ENCODE measurements around the gene IL1R2. TPM values are rescaled to one million over a fixed set of nuclear protein-coding genes. Genes with fewer than 3 reads are reported as not detected.

IL1R2 gene
- total and polyA plus RNA-seq, 7 experiments from 2014 or later, result 0.40 to 2.7 (median 1.3) TPM; not detected in 4

- H3K9me3 Mint-ChIP-seq, result peaks cover 0 to 11% (median 0%) of the 10 kb centered on the region in 11 donors
- H3K27ac Mint-ChIP-seq, result peak overlapping the region; percentile 62 to 90 (median 79)
- intact Hi-C loops (cut with micrococcal nuclease), result loop anchor here in 1 of 2 donors (5.0 kb wide), 1 partner anchor 49 kb away; no protein-coding TSS in a partner anchor
- peaks cover 25 to 40% (median 34%) of the 10 kb centered on the region in 7 donors for H3K4me1 Mint-ChIP-seq
- no peak overlapping the region for H3K4me3 ChIP-seq (ENCODE audit: low read length)
- H3K27me3 Mint-ChIP-seq, result no peaks in the 10 kb centered on the region
- no peaks in the 10 kb centered on the region for H3K9me3 ChIP-seq (ENCODE audit: control insufficient read depth in 2 of 3, low read length in 3 of 3)
- CTCF ChIA-PET, result interaction anchor here (0.6 to 4.0 kb wide), 3 partner anchors 13 to 208 kb away, joined by 4 to 14 read pairs (median 7); no protein-coding TSS in a partner anchor
- peaks cover 4 to 24% of the 10 kb centered on the region in 2 donors for H3K4me1 ChIP-seq (ENCODE audit: control insufficient read depth in 2 of 2, insufficient read depth in 2 of 2, low read length in 2 of 2)
- H3K27ac ChIP-seq (ENCODE audit: low read depth, low read length), result no peak overlapping the region
- H3K27me3 ChIP-seq (ENCODE audit: control insufficient read depth in 2 of 2, insufficient read depth in 2 of 2, low read length in 2 of 2), result no peaks in the 10 kb centered on the region
- H3K36me3 ChIP-seq (ENCODE audit: control insufficient read depth in 2 of 3, insufficient read depth in 3 of 3, low read length in 3 of 3), result no peaks in the 10 kb centered on the region
- peaks cover 0 to 9% (median 0%) of the 10 kb centered on the region in 5 donors for H3K36me3 Mint-ChIP-seq
- ATAC-seq (peak; percentile 74), DNase-seq (peak in 5 of 9 donors; percentile 27 to 40 (median 30))
- POLR2A ChIA-PET, result interaction anchor here (0.8 to 0.9 kb wide), 2 partner anchors 13 to 50 kb away, joined by 3 to 6 read pairs; no protein-coding TSS in a partner anchor
- H3K4me3 Mint-ChIP-seq, result peak overlapping the region; percentile 47 to 75 (median 66)
Measured at GRCh38 chr2:102033031-102033749, 41.4 kb downstream of the IL1R2 start.

GRCh38 chr2:102033750-102034682, 42.3 kb downstream of the IL1R2 start:
- Mint-ChIP-seq H3K9me3 (peaks cover 0 to 11% (median 0%) of the 10 kb centered on the region in 11 donors), H3K27ac (peak overlapping the region; percentile 62 to 94 (median 79)), H3K4me1 (peaks cover 25 to 40% (median 34%) of the 10 kb centered on the region in 7 donors), H3K27me3 (peaks cover 0 to under 1% (median 0%) of the 10 kb centered on the region in 5 donors), H3K4me3 (peak overlapping the region; percentile 47 to 75 (median 66)), H3K36me3 (peaks cover 0 to 9% (median 0%) of the 10 kb centered on the region in 5 donors)
- H3K36me3 ChIP-seq (ENCODE audit: control insufficient read depth in 2 of 3, insufficient read depth in 3 of 3, low read length in 3 of 3), result no peaks in the 10 kb centered on the region
- H3K27me3 ChIP-seq (ENCODE audit: control insufficient read depth in 2 of 2, insufficient read depth in 2 of 2, low read length in 2 of 2), result no peaks in the 10 kb centered on the region
- H3K4me1 ChIP-seq (ENCODE audit: control insufficient read depth in 2 of 2, insufficient read depth in 2 of 2, low read length in 2 of 2), result peaks cover 4 to 24% of the 10 kb centered on the region in 2 donors
- ChIA-PET POLR2A (interaction anchor here (0.8 to 0.9 kb wide), 2 partner anchors 12 to 49 kb away, joined by 3 to 6 read pairs; no protein-coding TSS in a partner anchor), CTCF (interaction anchor here (0.6 to 4.0 kb wide), 3 partner anchors 14 to 207 kb away, joined by 4 to 14 read pairs (median 7); no protein-coding TSS in a partner anchor)
- intact Hi-C loops (cut with micrococcal nuclease), result loop anchor here in 1 of 2 donors (5.0 kb wide), 1 partner anchor 48 kb away; no protein-coding TSS in a partner anchor
- H3K9me3 ChIP-seq (ENCODE audit: control insufficient read depth in 2 of 3, low read length in 3 of 3), result no peaks in the 10 kb centered on the region
- ATAC-seq (no peak), DNase-seq (no peak)
- no peak overlapping the region for H3K4me3 ChIP-seq (ENCODE audit: low read length)
- no peak overlapping the region for H3K27ac ChIP-seq (ENCODE audit: low read depth, low read length)

- ChIA-PET CTCF (interaction anchor here (1.8 to 4.0 kb wide), 2 partner anchors 15 to 206 kb away, joined by 5 to 14 read pairs; no protein-coding TSS in a partner anchor), POLR2A (no interaction called here)
- peak overlapping the region in 7 of 9 donors; percentile 43 to 94 (median 59) for H3K27ac Mint-ChIP-seq
- Histone ChIP-seq H3K4me3 (ENCODE audit: low read length) (no peak overlapping the region), H3K9me3 (ENCODE audit: control insufficient read depth in 2 of 3, low read length in 3 of 3) (no peaks in the 10 kb centered on the region), H3K36me3 (ENCODE audit: control insufficient read depth in 2 of 3, insufficient read depth in 3 of 3, low read length in 3 of 3) (no peaks in the 10 kb centered on the region), H3K4me1 (ENCODE audit: control insufficient read depth in 2 of 2, insufficient read depth in 2 of 2, low read length in 2 of 2) (peaks cover 4 to 24% of the 10 kb centered on the region in 2 donors), H3K27me3 (ENCODE audit: control insufficient read depth in 2 of 2, insufficient read depth in 2 of 2, low read length in 2 of 2) (no peaks in the 10 kb centered on the region), H3K27ac (ENCODE audit: low read depth, low read length) (no peak overlapping the region)
- H3K4me1 Mint-ChIP-seq, result peaks cover 25 to 35% (median 33%) of the 10 kb centered on the region in 7 donors
- intact Hi-C loops (cut with micrococcal nuclease), result loop anchor here in 1 of 2 donors (5.0 kb wide), 1 partner anchor 47 kb away; no protein-coding TSS in a partner anchor
- H3K9me3 Mint-ChIP-seq, result peaks cover 0 to 11% (median 0%) of the 10 kb centered on the region in 11 donors
- peaks cover 0 to 6% (median 0%) of the 10 kb centered on the region in 5 donors for H3K27me3 Mint-ChIP-seq
- peaks cover 0 to 9% (median 0%) of the 10 kb centered on the region in 5 donors for H3K36me3 Mint-ChIP-seq
- DNase-seq (no peak), ATAC-seq (no peak)
- H3K4me3 Mint-ChIP-seq, result peak overlapping the region in 7 of 10 donors; percentile 10 to 75 (median 60)
Measured at GRCh38 chr2:102034683-102035548, 43.2 kb downstream of the IL1R2 start.

GRCh38 chr2:102037681-102038080, 45.9 kb downstream of the IL1R2 start:
- ChIA-PET CTCF (interaction anchor here (0.6 kb wide), 1 partner anchor 320 kb away, joined by 3 read pairs; no protein-coding TSS in a partner anchor), POLR2A (no interaction called here)
- Mint-ChIP-seq H3K27me3 (peaks cover 3 to 23% (median 5%) of the 10 kb centered on the region in 5 donors), H3K4me3 (no peak overlapping the region), H3K9me3 (peaks cover 0 to 11% (median 0%) of the 10 kb centered on the region in 11 donors), H3K36me3 (peaks cover 0 to 9% (median 0%) of the 10 kb centered on the region in 5 donors), H3K27ac (no peak overlapping the region), H3K4me1 (peaks cover 27 to 32% (median 28%) of the 10 kb centered on the region in 7 donors)
- Histone ChIP-seq H3K4me3 (ENCODE audit: low read length) (no peak overlapping the region), H3K9me3 (ENCODE audit: control insufficient read depth in 2 of 3, low read length in 3 of 3) (no peaks in the 10 kb centered on the region), H3K27ac (ENCODE audit: low read depth, low read length) (no peak overlapping the region), H3K36me3 (ENCODE audit: control insufficient read depth in 2 of 3, insufficient read depth in 3 of 3, low read length in 3 of 3) (no peaks in the 10 kb centered on the region), H3K27me3 (ENCODE audit: control insufficient read depth in 2 of 2, insufficient read depth in 2 of 2, low read length in 2 of 2) (no peaks in the 10 kb centered on the region), H3K4me1 (ENCODE audit: control insufficient read depth in 2 of 2, insufficient read depth in 2 of 2, low read length in 2 of 2) (peaks cover 4 to 24% of the 10 kb centered on the region in 2 donors)
- DNase-seq (no peak), ATAC-seq (no peak)
- intact Hi-C loops (cut with micrococcal nuclease), result no loop called here

GRCh38 chr2:102040229-102040628, 48.5 kb downstream of the IL1R2 start:
- intact Hi-C loops (cut with micrococcal nuclease), result no loop called here
- Mint-ChIP-seq H3K4me3 (no peak overlapping the region), H3K36me3 (peaks cover 0 to 3% (median 0%) of the 10 kb centered on the region in 5 donors), H3K4me1 (peaks cover 1 to 12% (median 3%) of the 10 kb centered on the region in 7 donors), H3K27me3 (peaks cover 7 to 36% (median 10%) of the 10 kb centered on the region in 5 donors), H3K9me3 (peaks cover 0 to 2% (median 0%) of the 10 kb centered on the region in 11 donors), H3K27ac (no peak overlapping the region)
- Histone ChIP-seq H3K4me1 (ENCODE audit: control insufficient read depth in 2 of 2, insufficient read depth in 2 of 2, low read length in 2 of 2) (no peaks in the 10 kb centered on the region), H3K9me3 (ENCODE audit: control insufficient read depth in 2 of 3, low read length in 3 of 3) (no peaks in the 10 kb centered on the region), H3K36me3 (ENCODE audit: control insufficient read depth in 2 of 3, insufficient read depth in 3 of 3, low read length in 3 of 3) (no peaks in the 10 kb centered on the region), H3K4me3 (ENCODE audit: low read length) (no peak overlapping the region), H3K27ac (ENCODE audit: low read depth, low read length) (no peak overlapping the region), H3K27me3 (ENCODE audit: control insufficient read depth in 2 of 2, insufficient read depth in 2 of 2, low read length in 2 of 2) (no peaks in the 10 kb centered on the region)
- CTCF ChIA-PET, result no interaction called here
- POLR2A ChIA-PET, result no interaction called here
- DNase-seq (no peak), ATAC-seq (no peak)
